Cardiac muscle cell (in vitro differentiated cells and primary cell): ENCODE results near the gene DSG3. TPM values are rescaled to one million over a fixed set of nuclear protein-coding genes. Genes with fewer than 3 reads are reported as not detected.

Experiments used
- DNase-seq, 2 donors: peaks; one replicate each; pipeline versions ENCODE4 v3.0.0 to v3.0.0-alpha.2; 2010 to 2017; ENCODE audit warnings: low read depth in 1 of 2, low spot score in 1 of 2
- H3K27ac ChIP-seq: fragments of 200-600 bp; sonication (generic); 2 replicates; pipeline ENCODE4 v1.5.1; 2016
- H3K27me3 ChIP-seq: fragments of 200-600 bp; sonication (generic); 2 replicates; pipeline ENCODE4 v1.6.0; 2016; ENCODE audit warnings: control low read depth
- H3K36me3 ChIP-seq: fragments of 200-600 bp; sonication (generic); 2 replicates; pipeline ENCODE4 v1.5.1; 2016; ENCODE audit warnings: control low read depth
- H3K4me1 ChIP-seq: fragments of 200-600 bp; sonication (generic); 2 replicates; pipeline ENCODE4 v1.8.1; 2017; ENCODE audit warnings: low read depth, mild to moderate bottlenecking, mixed run types
- H3K4me3 ChIP-seq: fragments of 200-600 bp; sonication (generic); 2 replicates; pipeline ENCODE4 v1.5.1; 2016; ENCODE audit warnings: mild to moderate bottlenecking
- H3K9me3 ChIP-seq: fragments of 200-600 bp; sonication (generic); 2 replicates; pipeline ENCODE4 v1.5.1; 2017; ENCODE audit warnings: low read depth, mild to moderate bottlenecking, control low read depth
- polyA plus RNA-seq: library from polyadenylated mRNA; unstranded; fragments of >200 nt; fragmentation: Nextera tagmentation; extraction: Ambion mirVana; gene quantifications from 2 replicates; pipeline ENCODE4 v1.2.1, GENCODE V29; 2016
- total RNA-seq: library from RNA; depleted of rRNA; stranded (reverse); fragments of >200 nt; gene quantifications from 2 replicates; pipeline ENCODE4 v1.2.3, GENCODE V29; 2016
- TF ChIP-seq, protein P1 (sequence below): IDR thresholded peaks from 2 replicates; pipeline ENCODE4 v1.5.1; 2012; ENCODE audit warnings: low read depth, mild to moderate bottlenecking, low read length

The DSG3 gene
- total and polyA plus RNA-seq, 2 experiments from 2014 or later, result 0.02 TPM; not detected in 1

DNA sequence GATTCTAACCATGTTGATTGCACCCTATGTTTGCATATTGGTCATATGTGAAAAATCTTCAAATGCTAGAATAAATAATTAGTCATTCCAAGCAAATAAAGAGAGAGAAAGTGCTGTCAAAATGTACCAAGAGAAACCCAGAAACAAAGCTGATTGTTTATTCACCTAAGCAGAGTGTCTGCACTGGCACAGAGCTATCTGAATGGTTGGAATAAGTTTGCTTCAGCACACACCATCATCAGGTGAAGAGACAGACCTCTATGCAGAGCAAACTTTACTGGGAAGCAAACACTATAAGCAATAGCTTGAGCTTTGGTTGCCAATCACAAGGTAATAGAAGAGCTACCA is 45.5 kb upstream of the DSG3 start:
- Histone ChIP-seq H3K9me3 (no peaks in the 10 kb centered on the region), H3K27me3 (no peaks in the 10 kb centered on the region), H3K27ac (no peak overlapping the region), H3K36me3 (no peaks in the 10 kb centered on the region), H3K4me3 (no peak overlapping the region), H3K4me1 (peaks cover 29% of the 10 kb centered on the region)
- no peak for DNase-seq
- TF ChIP-seq, protein P1, sequence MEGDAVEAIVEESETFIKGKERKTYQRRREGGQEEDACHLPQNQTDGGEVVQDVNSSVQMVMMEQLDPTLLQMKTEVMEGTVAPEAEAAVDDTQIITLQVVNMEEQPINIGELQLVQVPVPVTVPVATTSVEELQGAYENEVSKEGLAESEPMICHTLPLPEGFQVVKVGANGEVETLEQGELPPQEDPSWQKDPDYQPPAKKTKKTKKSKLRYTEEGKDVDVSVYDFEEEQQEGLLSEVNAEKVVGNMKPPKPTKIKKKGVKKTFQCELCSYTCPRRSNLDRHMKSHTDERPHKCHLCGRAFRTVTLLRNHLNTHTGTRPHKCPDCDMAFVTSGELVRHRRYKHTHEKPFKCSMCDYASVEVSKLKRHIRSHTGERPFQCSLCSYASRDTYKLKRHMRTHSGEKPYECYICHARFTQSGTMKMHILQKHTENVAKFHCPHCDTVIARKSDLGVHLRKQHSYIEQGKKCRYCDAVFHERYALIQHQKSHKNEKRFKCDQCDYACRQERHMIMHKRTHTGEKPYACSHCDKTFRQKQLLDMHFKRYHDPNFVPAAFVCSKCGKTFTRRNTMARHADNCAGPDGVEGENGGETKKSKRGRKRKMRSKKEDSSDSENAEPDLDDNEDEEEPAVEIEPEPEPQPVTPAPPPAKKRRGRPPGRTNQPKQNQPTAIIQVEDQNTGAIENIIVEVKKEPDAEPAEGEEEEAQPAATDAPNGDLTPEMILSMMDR, result no peak

DNA sequence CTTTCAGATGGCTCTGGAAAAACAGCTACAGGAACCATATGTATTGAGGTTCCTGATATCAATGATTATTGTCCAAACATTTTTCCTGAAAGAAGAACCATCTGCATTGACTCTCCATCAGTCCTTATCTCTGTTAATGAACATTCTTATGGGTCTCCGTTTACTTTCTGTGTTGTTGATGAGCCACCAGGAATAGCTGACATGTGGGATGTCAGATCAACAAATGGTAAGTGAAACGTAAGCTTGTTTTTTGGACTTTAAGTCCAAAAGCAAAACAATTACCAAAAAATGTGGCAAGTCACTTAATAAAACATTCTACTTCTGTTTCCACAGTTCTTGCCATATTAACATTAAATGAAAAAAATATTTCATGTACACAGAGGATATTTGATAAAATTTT is 44.1 kb upstream of the DSG3 start:
- Histone ChIP-seq H3K27me3 (no peaks in the 10 kb centered on the region), H3K4me1 (peaks cover 24% of the 10 kb centered on the region), H3K4me3 (no peak overlapping the region), H3K27ac (no peak overlapping the region), H3K9me3 (no peaks in the 10 kb centered on the region), H3K36me3 (no peaks in the 10 kb centered on the region)
- DNase-seq, result no peak
- TF ChIP-seq, protein P1, result no peak

DNA sequence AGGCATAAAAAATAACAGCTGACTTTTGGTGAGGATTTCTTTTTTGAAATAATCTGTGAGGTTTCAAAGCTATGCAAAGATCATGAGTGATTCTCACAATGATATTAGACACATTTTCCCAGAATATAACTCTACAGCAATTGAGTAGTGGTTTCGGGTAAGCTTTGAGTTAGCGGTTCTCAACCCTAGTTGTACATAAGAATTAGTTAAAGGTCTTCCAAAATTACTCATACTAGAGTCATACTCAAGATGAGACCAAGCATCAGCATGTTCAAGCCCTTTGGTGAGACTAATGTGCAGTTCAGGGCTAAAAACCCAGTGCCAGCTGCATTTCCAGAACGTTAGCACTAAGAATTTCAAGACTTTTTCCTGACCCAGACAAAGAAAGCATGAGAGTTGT is 39.9 kb upstream of the DSG3 start:
- no peak overlapping the region for H3K27ac ChIP-seq
- DNase-seq, result no peak
- no peak overlapping the region for H3K4me3 ChIP-seq
- no peaks in the 10 kb centered on the region for H3K4me1 ChIP-seq
- no peaks in the 10 kb centered on the region for H3K27me3 ChIP-seq
- no peaks in the 10 kb centered on the region for H3K9me3 ChIP-seq
- TF ChIP-seq, protein P1, result no peak
- H3K36me3 ChIP-seq, result no peaks in the 10 kb centered on the region

DNA sequence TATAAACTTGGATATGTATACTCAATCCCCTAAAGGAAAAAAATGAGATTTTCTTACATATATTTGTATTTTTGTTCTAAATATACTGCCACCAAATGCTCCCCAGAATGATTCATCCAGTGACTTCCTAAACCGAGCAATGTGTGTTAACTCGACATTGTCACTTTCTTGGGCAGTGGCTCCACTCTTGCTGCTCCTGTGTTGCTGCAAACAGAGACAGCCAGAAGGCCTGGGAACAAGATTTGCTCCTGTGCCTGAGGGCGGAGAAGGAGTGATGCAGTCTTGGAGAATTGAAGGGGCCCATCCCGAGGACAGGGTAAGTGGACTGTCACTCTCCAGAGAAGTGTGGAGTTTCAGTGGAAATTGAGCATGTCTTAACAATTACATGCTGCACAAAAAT is 38.3 kb upstream of the DSG3 start:
- Histone ChIP-seq H3K4me3 (no peak overlapping the region), H3K36me3 (no peaks in the 10 kb centered on the region), H3K27ac (no peak overlapping the region), H3K27me3 (no peaks in the 10 kb centered on the region), H3K4me1 (no peaks in the 10 kb centered on the region), H3K9me3 (no peaks in the 10 kb centered on the region)
- DNase-seq, result no peak
- TF ChIP-seq, protein P1, result no peak

DNA sequence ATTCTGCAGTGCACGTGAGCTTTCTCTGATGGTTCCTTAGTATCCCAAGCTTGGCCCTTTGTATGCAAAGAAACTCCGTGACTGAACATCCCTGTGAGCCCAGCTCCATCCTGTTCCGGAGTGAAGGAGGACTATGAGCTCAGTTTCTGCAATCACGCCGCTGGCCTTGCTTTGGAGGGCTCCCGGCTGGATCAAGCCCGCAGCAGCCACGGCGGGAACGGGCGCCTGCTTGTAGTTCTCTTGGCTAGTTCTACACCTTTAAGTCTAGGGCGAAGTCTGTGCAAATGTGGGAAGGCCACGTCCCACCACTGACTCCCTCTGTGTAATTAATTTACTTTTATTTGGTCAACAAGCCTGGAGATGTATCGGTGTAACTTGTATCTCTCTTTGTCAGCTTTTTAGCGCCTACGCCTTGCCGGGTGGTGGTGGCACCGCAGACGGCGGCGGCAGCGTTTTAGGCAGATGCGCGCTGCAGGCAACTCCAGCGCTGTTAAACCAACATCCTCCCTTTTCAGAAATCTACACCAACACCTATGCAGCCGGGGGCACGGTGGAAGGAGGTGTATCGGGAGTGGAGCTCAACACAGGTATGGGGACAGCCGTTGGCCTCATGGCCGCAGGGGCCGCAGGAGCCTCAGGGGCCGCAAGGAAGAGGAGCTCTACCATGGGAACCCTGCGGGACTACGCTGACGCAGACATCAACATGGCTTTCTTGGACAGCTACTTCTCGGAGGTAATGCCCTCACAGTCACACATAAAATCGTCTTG is 36.6 kb upstream of the DSG3 start:
- Histone ChIP-seq H3K4me1 (no peaks in the 10 kb centered on the region), H3K36me3 (no peaks in the 10 kb centered on the region), H3K27me3 (no peaks in the 10 kb centered on the region), H3K9me3 (no peaks in the 10 kb centered on the region), H3K4me3 (no peak overlapping the region), H3K27ac (no peak overlapping the region)
- TF ChIP-seq, protein P1, result no peak
- DNase-seq, result no peak
